NCI-H2227 treated with DMSO at 0.1 percent for 48 hours (cell line): Measurements from ENCODE around the gene BTG4.

Experiments used
- DNase-seq: peaks from one replicate; lab custom pipeline; 2025; lab: John Stamatoyannopoulos, UW

Gene BTG4

DNA sequence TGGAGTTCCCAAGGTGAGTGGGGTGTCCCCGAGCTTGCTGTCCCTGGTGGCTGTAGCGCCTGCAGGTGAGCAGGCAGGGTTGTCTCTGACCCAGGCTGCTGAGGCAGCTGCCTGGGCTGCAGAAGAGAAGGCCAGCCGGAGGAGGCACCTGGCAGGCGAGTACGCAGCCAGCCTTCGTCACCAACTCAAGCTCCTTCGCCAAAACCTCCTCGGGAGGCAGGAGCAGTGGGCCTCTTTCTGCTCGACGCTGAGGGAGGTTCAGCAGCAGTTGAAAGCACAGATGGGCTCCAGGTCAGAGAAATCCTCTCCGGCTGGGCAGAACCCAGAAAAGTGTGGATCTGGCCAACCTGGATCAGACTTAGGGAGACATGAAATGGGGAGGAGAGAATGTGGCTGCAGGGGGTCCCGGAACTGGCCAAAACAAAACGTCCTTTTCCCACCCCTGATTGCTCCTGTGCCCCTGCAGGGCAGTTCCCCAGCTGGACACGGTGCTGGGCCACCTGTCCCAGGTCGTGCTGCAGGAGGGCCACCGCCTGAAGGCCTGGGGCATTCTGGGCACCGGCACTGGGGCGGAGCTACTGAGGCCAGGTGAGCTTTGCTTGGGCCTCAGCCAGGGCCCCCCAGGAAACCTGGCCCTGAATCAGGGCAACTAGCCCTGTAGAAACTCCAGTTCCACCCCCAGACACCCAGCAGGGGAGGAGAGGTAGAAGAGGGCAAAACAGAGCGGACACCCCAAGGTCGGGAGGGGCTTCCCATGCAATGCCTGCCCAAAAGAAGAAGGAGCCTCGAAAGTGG, 56.7 kb downstream of the BTG4 start:
- no peak for DNase-seq

DNA sequence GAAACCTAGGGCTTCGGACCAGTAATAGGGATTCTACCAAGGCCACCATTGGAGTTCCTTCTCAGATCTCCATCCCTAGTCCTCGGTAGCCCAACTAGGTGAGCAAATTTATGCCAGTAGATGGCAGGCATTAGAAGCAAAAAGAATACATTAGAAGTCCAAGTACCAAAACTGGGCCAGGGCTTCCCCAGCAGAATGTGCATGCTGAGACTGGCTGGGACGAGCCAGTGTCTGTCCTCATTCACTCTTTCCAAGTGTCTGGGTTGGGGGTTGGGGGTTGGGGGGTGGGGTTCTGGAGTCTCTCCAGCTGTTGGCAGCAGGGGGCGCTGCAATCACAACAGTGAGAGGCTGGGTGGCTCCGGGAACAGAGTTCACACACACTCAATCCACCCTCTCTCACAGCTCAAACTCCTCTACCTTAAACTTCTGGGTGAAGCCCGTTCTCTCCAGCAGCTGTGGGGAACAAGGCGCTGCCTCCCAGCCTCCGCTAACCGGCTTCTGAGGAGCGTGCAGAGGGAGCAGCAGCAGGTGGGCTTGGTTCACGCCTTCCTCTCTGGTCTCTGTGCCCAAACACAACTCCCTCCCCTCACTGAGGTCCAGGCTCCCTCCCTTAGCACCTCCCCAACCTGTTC, 57.5 kb downstream of the BTG4 start:
- no peak for DNase-seq

DNA sequence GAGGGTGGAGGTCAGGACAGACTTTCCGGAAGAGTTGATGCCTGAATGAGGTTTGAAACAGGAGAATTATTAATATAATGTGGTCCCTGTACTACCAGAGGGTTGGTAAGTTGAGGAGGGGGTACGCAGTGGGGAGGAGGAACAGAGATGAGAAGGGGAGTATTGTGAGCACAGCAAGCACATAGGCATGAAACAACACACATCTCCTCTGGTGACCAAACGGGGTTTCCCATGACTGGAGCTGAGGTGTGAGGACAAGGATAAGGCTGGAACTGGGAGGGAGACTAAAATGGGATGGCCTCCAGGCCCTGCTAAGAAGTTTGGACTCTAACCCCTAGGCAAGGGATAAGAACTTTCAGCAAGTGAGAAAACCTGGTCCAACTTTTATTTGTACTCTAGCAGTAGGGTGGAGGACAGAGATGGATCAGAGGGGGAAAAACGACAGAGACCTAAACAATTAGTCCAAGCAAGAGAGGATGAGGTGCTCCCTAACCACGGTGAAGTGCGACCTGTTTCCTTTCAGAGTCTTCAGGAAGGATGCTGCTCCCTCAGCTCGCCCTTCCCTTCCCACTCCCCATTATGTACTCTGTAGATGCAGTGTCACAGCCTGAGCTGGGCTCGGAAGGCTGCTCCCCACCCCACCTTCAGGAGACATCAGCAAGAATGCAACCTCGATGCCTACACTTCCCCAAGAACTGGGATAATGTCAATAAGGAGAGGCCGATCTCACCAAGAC, 59.2 kb downstream of the BTG4 start:
- no peak for DNase-seq

DNA sequence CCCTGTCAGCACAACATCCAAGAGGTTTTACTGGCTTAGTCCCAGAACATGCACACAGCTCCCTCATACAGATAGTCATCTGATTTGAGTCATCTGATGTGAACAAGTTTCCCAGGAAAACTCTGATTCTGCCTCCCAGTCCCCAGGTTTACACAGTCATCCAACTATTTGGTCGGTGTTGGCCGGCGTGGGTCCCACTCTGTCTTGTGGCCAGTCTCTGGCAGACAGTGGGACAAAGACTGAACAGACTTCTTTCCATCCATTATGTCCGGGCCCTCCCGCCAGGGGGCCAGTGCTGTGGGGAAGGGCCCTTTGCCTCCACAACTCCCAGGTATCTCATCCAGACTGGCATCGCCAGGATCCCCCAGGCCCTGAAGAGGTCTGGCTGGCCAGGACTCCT, 60.0 kb downstream of the BTG4 start:
- no peak for DNase-seq

DNA sequence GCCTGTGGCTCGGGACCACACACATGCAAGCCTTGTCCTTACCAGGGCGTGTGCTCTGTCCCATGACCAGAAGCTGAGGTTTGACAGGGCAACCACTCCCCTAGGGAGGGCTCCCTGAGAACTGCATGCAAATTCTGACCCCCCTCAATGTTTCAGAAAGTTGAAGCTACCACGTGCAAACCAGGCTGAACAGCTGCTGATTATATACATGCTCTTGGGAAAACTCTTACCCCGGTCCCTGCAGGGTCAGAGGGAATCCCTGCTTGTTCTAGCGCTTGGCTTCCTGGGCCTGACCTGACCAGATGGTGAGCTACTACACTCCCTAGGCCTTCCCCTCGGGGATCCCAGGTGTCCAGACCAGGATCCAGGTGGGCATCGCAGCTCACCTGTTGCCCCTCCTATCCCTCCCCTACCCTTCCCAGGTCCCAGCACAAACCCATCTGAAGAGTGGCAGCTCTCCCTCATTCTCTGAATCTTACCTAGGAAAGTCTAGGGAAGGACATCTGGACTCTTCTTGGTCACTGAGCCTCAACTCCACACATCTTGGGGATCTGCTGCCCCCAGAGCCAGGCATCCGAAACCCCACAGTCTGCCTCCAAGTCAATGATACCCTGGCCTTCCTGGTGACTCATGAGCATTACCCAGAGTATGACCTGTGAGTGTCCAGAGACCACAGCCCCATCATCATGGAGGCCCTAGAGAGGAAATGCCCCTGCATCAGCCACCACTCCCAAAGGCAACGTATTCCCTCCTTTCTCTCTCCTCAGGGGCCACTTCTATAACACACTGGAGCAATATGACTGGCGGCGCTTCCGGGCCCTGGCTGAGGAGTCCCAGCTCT, 61.5 kb downstream of the BTG4 start:
- DNase-seq = no peak

DNA sequence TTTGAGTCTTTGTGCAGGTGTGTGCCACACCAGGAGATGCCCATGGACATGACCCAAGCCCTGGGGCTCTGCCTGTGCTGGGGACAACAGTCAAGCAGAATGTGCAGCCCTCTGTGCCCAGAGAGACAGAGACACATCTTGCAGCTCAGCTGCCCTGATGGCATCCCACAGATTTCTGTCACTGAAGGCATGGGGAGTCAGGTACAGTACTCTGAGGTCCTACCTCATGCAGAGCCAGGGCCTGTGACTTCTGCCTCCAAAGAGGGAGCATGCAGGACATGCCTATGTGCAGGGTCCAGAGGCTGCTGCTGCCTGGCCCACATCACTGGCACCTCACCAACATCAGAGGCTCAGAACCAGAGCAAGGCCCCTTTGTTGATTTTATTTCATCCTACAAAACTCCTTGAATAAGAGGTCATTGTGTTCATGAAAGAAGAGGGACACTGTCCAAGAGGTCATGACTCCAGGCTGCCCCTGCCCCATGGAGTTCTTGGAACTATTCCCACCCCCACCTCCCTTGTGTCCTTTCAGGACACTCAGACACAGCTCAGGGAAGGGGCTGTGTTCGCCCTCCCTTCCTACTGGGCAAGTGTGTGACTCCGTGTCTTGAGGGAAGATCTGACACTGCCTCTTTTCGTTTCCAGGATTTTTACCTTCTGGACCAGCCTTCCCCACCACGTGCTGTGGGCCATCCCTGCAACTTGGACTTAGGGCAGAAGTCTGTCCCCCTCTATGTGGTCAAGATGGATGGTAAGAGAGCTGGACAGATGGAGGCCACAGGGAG, 62.3 kb downstream of the BTG4 start:
- DNase-seq = no peak

DNA sequence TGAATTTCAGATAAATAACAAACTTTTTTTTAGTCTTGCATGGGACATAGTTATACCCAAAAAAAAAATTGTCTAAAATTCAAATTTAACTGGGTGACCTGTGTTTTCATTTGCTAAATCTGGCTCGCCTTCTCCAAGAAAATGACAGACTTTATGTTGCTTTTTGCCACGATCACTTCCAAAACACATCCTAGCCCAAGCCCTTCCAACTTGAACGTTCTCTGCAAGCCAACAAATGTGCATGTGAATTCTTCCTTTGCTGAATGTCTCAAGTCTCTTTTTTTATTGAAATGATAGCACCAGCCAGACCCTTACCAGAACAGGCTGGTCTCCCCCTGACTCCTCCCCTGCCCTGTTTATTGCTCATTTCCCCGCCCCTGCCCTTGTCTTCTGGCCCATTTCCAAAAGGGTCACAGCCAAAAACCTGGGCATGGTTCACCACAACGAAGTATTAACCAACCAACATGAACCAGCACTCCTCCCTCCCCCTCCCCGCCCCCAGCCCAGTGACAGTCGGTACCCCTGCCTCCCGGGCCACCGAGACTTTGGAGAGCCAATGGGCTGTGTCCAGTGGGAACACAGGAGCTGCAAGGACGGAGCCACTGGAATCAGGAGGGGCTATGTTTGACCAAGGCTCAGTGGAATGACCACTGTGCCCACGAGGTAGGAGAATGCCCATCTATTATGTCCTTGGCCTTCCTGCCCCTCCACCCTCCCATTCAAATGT, 63.2 kb downstream of the BTG4 start:
- DNase-seq = no peak

DNA sequence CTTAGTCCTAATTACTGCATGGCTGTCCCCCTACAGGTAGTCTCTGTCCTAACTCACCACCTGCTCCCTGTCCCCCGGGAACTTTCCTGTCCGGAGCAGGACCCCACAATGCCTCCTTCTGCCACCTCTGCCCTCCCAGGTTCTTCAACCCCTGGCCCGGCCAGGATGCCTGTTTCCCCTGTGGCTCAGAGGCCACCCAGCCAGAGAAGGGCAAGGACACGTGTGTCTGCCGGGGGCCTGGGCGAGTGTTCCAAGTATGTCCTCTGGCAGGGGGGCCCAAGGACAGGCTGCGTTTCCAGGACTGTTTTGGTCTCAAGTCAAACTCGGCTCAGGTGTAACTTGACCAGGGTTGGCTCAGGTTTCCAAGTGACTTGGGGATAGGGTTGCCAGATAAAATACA, 63.8 kb downstream of the BTG4 start:
- no peak for DNase-seq

DNA sequence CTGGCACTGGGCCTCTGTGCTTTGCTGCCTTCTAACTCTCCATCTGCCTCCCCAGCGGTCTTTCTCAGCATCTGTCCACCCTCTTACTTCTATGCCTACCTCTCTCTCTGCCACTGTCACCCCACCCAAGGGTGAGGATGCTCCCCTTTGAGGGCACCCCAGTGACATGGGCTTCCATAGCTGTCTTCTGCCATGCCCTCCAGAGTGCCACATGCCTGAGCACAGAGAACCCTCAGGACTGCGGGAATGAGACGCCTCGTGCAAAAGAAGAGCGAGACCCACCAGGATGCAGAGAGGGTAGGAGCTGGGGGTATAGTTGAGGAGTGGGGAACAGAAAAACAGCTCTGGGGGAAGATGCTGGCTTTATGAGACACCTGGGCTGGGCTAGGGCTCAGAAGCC, 64.3 kb downstream of the BTG4 start:
- no peak for DNase-seq

DNA sequence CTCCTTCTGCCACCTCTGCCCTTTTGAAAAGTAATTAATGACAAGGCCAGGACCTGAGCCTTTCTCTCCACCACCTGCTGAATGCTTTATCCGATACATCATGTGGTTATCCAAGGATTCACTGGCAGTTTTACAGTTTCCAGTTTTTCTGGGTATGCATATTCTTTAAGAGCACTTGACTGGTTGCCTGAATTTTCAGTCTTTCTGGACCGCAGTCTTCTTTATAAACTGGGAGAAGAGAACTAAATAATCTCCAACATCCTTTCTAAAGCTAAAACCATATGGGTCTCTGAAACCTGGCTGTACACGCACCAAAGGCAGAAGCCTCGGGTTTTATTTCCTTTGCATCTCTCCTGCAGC, 65.1 kb downstream of the BTG4 start:
- no peak for DNase-seq

DNA sequence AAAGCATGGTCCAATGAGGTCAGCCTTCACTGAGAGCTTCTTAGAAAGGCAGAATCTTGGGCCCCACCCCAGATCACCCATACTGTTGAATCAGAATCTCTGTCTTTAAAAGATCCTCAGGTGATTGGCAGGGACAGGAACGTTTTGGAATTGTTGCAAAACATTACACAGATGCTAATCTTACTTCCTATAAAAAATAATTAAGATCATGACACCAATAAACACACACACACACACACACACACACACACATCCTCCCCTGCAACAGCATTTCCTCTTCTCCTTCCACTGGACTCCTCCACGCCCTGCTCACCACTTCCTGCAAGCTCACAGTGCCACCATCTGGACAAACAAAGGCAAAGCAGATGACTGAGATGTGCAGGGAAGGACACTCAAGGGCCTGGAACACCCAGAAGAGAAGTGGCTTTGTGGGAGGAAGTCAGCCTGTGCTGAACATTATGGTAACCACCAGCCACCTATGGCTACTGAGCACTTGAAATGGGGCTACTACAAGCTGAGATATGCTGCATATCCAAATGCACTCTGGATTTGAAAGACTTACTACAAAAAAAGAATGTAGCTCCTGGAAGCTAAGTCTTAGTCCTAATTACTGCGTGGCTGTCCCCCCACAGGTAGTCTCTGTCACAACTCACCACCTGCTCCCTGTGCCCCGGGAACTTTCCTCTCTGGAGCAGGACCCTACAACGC, 65.6 kb downstream of the BTG4 start:
- DNase-seq = peak; percentile 91

DNA sequence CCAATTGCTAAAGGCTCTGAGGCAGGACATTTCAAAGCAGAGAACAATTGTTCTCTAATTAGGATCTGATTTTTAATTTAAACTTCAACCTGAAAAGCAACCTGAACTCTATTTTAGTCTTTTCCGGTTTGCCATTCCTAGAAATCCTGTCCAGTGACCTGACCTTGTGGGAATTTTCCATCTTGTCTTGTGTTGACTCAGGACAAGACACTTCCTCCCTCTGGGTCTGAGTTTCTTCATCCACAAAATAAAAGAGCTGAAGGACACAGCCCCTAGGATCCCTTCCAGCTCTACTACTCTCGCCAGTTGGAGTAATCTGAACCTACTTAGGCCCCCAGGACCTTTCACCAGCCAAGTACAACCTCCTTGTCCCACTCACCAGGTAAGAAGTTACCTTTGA, 66.6 kb downstream of the BTG4 start:
- DNase-seq = no peak
